GM12878 (cell line): ENCODE data around the gene SNAI3.

Experiments used
- BRCA1 ChIP-seq: IDR thresholded peaks from 2 replicates; pipeline ENCODE4 v1.6.1; 2011; ENCODE audit warnings: low read depth, low read length, improper control_type of control experiment
- CHD2 ChIP-seq: IDR thresholded peaks from 2 replicates; pipeline ENCODE4 v1.6.1; 2011; ENCODE audit warnings: low read depth, low read length, improper control_type of control experiment, borderline replicate concordance
- EGR1 ChIP-seq, 2 experiments: IDR thresholded peaks; 1 replicate in 1 of 2; 2 replicates in 1 of 2; pipeline ENCODE4 v1.6.1; 2011 to 2012; ENCODE audit warnings: low read depth in 2 of 2, low read length in 2 of 2, borderline replicate concordance in 1 of 2, mild to moderate bottlenecking in 1 of 2, moderate library complexity in 1 of 2
- EP300 ChIP-seq, 2 experiments: fragments of 150-350 bp in 1 of 2; IDR thresholded peaks; 2 replicates each; pipeline ENCODE4 v1.6.1; 2011 to 2012; ENCODE audit warnings: low read depth in 2 of 2, low read length in 2 of 2, borderline replicate concordance in 1 of 2, improper control_type of control experiment in 1 of 2, inconsistent platforms in 1 of 2; ENCODE audit not compliant: control insufficient read depth in 1 of 2
- FOS ChIP-seq: IDR thresholded peaks from 3 replicates; pipeline ENCODE4 v1.6.1; 2011; ENCODE audit warnings: borderline replicate concordance; ENCODE audit not compliant: insufficient read length; ENCODE audit errors: extremely low read depth
- HDGF ChIP-seq: fragments of 450-650 bp; IDR thresholded peaks from 2 replicates; pipeline ENCODE4 v1.6.1; 2016; ENCODE audit warnings: antibody characterized with exemption
- NR2C1 ChIP-seq: fragments of 450-650 bp; IDR thresholded peaks from 2 replicates; pipeline ENCODE4 v1.6.1; 2017; ENCODE audit warnings: antibody characterized with exemption, mild to moderate bottlenecking, moderate library complexity
- POLR2A ChIP-seq: IDR thresholded peaks from 2 replicates; pipeline ENCODE4 v1.6.1; 2011; ENCODE audit warnings: low read depth, mild to moderate bottlenecking, low read length
- POU2F2 ChIP-seq: IDR thresholded peaks from 3 replicates; pipeline ENCODE4 v1.6.1; 2011; ENCODE audit warnings: low read depth, mild to moderate bottlenecking, low read length, borderline replicate concordance
- RAD21 ChIP-seq: IDR thresholded peaks from 2 replicates; pipeline ENCODE4 v1.6.1; 2011; ENCODE audit warnings: mild to moderate bottlenecking, low read depth, low read length, moderate library complexity; ENCODE audit not compliant: insufficient read depth
- RCOR1 ChIP-seq: conservative IDR thresholded peaks from 2 replicates; pipeline ENCODE4 v1.6.1; 2012; ENCODE audit warnings: low read depth, low read length, improper control_type of control experiment
- RFX5 ChIP-seq: IDR thresholded peaks from 2 replicates; pipeline ENCODE4 v1.6.1; 2011; ENCODE audit warnings: low read depth, low read length, improper control_type of control experiment
- ZNF24 ChIP-seq: fragments of 450-650 bp; IDR thresholded peaks from 2 replicates; pipeline ENCODE4 v1.6.1; 2017; ENCODE audit warnings: antibody characterized with exemption, mild to moderate bottlenecking
- TF ChIP-seq, protein P1 (sequence below), 3 experiments: IDR thresholded peaks in 2 of 3; conservative IDR thresholded peaks in 1 of 3; 2 replicates each; pipeline ENCODE4 v1.5.1; 2011; ENCODE audit warnings: low read depth in 3 of 3, low read length in 3 of 3, mild to moderate bottlenecking in 3 of 3, control low read depth in 2 of 3, moderate library complexity in 2 of 3, inconsistent platforms in 1 of 3, mixed read lengths in 1 of 3; ENCODE audit not compliant: control insufficient read depth in 2 of 3, insufficient read depth in 1 of 3; ENCODE audit errors: extremely low read depth in 1 of 3

DNA sequence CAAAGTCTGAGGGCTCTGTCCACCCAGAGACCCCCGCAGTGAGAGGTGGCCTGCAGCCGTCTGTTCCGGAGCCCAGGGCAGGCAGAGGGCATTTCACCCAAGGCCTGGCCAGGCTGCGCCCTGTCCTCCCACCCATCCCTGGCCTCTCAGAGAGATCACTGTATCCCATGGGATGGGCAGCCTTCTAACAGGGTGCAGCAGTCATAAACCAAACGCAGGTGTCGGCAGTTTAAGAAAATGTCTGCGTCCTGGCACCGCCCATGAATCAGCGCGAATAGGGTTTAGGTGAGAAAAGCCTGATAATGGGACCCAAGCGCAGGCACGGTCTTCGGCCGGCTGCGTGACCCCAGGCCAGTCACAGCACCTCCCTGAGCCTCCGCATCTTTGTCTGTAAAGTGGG is 40.9 kb downstream of the SNAI3 start:
- TF ChIP-seq ZNF24, result no peak
- peak; percentile 11 for TF ChIP-seq POLR2A
- no peak for TF ChIP-seq POU2F2
- TF ChIP-seq, protein P1, sequence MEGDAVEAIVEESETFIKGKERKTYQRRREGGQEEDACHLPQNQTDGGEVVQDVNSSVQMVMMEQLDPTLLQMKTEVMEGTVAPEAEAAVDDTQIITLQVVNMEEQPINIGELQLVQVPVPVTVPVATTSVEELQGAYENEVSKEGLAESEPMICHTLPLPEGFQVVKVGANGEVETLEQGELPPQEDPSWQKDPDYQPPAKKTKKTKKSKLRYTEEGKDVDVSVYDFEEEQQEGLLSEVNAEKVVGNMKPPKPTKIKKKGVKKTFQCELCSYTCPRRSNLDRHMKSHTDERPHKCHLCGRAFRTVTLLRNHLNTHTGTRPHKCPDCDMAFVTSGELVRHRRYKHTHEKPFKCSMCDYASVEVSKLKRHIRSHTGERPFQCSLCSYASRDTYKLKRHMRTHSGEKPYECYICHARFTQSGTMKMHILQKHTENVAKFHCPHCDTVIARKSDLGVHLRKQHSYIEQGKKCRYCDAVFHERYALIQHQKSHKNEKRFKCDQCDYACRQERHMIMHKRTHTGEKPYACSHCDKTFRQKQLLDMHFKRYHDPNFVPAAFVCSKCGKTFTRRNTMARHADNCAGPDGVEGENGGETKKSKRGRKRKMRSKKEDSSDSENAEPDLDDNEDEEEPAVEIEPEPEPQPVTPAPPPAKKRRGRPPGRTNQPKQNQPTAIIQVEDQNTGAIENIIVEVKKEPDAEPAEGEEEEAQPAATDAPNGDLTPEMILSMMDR (IDR thresholded peaks at IDR 0.05 in 2 of 3, conservative IDR thresholded peaks at IDR 0.05 in 1 of 3; ENCODE audit: control insufficient read depth in 2 of 3, extremely low read depth in 1 of 3, insufficient read depth in 1 of 3, low read depth in 3 of 3, low read length in 3 of 3), result no peak
- no peak for TF ChIP-seq CHD2
- no peak for TF ChIP-seq FOS
- no peak for TF ChIP-seq RFX5
- TF ChIP-seq EP300 (IDR thresholded peaks at IDR 0.05; ENCODE audit: borderline replicate concordance in 1 of 2, control insufficient read depth in 1 of 2, low read depth in 2 of 2, low read length in 2 of 2), result no peak
- no peak for TF ChIP-seq BRCA1
- no peak for TF ChIP-seq NR2C1
- TF ChIP-seq RCOR1, result no peak
- no peak for TF ChIP-seq EGR1 (IDR thresholded peaks at IDR 0.05; ENCODE audit: borderline replicate concordance in 1 of 2, low read depth in 2 of 2, low read length in 2 of 2)
- no peak for TF ChIP-seq RAD21
- no peak for TF ChIP-seq HDGF
